GM18499 (cell line): Measurements from ENCODE around the gene CCDC78.
"Not testable (repeated sequence)": the region's sequence is repeated elsewhere in the genome, so short reads cannot be mapped to it uniquely, and the experiment has no call there.

Source experiments
- ATAC-seq: cut with Tn5 transposase; IDR thresholded peaks from one replicate; pipeline ENCODE4 v1.9.1; 2021; ENCODE audit warnings: moderate number of reproducible peaks; ENCODE audit not compliant: insufficient read depth, unreplicated experiment

CCDC78 gene

DNA sequence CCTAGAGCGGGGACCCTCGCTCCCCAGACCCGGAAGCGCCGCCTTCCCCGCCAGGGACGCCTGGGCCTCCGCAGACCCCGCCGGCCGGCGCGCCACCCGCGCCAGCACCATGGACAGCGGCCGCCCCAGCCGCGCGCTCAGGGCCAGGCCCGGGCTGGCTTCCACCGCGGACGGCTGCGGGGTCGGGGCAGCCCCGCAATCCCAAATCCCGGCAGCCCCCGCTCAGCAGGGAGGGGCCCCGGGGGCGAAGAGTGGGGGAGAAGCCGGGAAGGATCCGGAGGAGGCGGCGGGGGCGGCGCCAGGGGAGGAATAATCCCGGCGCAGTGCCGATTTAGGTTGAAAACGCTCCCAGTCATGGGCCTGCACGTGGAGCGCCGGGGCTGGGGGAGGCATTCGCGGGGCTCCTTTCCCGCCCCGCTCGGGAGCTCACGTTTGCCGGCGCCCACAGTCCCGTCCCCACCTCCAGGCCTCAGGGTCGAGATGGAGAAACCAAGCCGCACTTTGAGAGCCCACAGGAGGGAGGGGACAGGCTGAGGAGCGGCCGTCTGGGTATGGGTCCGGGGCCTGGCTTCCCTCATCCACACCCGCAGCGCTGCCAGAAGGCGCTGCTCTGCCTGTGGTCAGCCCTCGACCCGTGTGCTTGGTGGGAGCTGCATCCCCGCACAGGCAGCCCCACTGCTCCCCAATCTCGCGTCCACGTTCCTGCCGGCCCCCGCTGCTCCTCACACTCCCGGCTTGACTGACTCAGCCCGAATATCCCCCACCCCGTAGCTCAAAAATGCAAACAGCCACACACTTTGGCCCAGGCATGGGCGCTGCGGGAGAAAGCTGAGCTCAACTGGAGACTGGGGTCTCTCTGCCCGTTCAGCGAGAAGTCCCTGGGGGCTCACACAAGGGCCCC is 25.3 kb downstream of the CCDC78 start:
- ATAC-seq: no peak

- ATAC-seq: no peak
Measured at GRCh38 chr16:698911-699671, 27.2 kb downstream of the CCDC78 start.

- ATAC-seq: no peak
Measured at GRCh38 chr16:695355-696089, 30.7 kb downstream of the CCDC78 start.

GRCh38 chr16:694863-695354 is 31.3 kb downstream of the CCDC78 start:
- ATAC-seq: no peak

GRCh38 chr16:694187-694862 is 31.9 kb downstream of the CCDC78 start:
- no peak for ATAC-seq

GRCh38 chr16:693766-694165 is 32.5 kb downstream of the CCDC78 start:
- no peak for ATAC-seq

DNA sequence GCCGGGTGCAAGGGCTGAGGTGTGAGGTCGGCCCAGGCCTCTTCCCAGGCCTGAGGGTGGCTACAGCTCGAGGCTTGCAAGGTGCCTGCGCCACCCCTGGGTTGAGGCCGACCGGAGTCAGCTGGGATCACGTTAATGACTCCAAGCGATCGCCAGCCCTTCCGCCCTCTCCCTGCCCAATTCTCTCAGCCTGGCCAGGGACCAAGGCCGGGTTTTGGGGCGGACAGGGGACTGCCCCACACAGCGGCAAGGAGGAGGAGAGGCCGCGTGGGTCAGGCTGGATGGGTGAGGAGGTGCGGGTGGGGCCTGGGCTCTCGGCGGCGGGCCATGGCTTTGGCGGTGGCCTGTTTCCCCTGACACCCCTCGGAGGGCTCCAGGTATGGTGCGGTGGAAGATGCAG is 32.9 kb downstream of the CCDC78 start:
- ATAC-seq: no peak

DNA sequence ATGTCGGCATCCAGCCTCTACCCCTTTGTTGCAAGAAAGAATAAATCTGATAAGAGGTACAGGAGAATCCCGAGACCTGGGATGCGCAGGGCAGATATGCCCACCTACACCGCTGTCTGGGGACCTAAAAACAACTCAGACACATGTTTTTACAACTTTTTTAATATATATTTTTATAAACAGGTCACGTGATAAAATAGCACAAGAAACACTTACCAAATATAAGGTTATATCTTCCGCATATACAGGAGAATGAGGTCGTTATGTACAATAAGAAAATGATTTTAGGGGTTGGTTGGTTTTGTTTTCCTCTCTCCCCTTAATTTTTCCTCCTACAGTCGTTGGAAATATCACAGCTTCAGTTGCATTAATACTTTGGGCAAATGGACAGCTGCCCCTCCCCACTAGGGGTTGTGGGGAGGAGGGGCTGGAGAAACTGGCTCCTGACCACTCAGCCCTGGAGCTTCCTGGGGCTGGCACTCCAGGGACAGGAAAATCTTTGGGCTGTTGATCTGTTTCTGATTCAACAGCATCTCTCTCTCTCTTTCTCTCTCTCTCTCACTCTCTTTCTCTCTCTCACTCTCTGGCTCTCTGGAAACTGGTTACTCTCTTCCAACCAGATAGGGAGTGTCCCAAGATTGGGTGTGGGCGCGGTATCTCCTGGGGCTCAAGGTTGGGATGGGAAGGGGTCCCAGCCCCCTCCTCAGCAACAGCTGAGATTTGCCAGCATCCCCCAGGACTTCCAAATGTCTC is 33.7 kb downstream of the CCDC78 start:
- ATAC-seq: no peak

DNA sequence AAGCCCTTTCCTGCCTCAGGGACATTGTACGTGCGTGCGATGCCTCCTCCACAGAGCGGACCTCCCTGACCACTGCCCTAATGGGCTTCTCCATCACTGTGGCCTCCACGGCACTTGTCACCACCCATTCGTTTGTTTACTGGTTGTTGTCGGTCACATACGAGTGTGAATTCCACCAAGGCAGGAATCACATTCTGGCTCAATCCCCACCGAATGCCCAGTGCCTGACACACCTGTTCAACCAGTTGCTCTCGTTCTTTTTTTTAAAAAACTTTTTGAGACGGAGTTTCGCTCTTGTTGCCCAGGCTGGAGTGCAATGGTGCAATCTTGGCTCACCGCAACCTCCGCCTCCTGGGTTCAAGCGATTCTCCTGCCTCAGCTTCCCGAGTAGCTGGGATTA is 35.0 kb downstream of the CCDC78 start:
- ATAC-seq: not testable (repeated sequence)

DNA sequence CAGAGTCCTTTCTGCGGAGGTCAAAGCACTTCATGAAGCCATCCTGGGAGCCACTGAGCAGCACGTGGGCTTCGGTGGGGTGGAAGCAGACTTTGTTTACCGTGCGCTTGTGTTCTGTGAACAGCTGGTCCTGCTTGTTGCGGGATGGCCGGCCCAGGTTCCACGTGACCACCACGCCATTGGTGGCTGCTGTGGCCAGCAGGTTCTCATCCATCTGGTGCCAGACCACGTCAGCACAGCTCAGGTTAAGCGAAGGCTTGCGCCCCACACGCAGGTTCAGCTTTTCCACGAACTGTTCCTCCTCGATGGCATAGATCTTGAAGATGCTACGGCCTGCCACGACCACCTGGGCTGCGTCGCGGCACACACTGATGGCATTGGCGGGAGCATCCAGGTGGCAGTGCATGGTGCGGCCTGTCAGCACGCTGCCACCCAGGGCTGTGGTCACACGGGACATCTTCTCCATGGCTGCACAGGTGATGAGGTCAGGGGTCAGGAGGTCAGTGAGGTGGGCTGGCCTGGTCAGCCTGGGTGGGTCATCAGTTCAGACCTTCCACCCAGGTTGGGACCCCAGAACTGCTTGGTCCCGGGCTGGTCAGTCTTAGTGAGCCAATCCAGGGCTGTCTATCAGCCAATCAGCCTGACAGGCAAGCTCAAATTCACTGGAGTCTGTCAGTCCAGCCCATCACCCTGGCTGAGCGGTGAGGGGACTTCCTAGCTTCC is 36.9 kb downstream of the CCDC78 start:
- ATAC-seq: no peak

- no peak for ATAC-seq
Measured at GRCh38 chr16:687499-687898, 38.7 kb downstream of the CCDC78 start.

DNA sequence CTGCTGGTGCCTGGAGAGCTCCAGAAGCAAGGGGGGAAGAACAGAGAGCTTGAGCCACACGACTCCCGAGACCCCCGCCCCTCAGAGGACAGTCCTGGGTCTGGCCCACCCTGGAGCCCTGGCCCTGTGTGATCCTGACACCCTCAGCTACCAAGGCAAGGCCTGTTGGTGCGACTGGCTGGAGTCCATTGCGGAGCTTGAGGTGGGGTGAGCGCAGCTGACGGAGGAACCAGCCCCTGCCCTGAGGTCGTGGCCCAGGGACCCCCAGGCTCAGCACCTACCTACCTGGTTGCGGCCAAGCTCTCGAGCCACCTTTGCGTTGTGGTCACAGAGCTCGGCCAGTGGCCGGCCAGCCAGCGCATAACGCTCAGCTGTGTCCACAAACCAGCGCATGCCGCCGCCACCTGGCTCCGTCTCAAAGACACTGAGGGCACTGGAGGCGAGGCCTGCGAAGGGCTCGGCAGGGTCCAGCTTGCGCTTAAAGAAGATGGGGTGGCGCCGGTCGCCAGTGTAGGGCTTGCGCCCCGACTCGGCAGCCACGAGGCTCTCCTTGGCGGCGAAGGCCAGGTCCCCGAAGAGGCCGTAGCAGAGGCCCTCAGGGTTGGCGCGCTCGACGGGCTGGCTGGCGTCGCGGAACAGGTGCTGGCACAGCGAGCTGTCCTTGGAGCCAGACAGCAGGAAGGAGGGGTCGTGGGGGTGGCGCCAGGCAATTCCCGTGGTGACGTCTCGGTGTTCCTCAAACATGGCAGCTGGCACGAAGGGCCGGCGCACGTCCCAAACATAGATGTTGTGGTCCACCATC is 39.6 kb downstream of the CCDC78 start:
- no peak for ATAC-seq

DNA sequence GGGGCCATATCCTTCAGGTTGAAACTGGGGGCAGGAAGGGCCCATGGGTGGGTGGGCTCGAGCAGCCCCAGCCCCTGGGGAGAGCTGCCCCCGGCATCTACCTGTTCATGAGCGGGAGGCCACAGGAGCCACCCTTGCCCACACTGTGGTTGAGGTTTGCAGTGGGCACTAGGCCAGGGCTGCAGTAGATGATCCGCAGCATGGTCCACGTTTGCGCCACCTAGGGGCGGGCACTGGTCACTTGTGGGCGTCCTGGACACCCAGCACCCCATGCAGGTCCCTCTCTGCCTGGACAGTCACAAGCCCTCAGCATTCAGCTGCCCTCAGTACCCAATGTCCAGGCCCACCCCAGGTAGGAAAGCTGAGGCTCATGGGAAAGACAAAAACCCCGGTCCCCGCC is 40.3 kb downstream of the CCDC78 start:
- no peak for ATAC-seq

GRCh38 chr16:684961-685696 is 41.1 kb downstream of the CCDC78 start:
- ATAC-seq: no peak

DNA sequence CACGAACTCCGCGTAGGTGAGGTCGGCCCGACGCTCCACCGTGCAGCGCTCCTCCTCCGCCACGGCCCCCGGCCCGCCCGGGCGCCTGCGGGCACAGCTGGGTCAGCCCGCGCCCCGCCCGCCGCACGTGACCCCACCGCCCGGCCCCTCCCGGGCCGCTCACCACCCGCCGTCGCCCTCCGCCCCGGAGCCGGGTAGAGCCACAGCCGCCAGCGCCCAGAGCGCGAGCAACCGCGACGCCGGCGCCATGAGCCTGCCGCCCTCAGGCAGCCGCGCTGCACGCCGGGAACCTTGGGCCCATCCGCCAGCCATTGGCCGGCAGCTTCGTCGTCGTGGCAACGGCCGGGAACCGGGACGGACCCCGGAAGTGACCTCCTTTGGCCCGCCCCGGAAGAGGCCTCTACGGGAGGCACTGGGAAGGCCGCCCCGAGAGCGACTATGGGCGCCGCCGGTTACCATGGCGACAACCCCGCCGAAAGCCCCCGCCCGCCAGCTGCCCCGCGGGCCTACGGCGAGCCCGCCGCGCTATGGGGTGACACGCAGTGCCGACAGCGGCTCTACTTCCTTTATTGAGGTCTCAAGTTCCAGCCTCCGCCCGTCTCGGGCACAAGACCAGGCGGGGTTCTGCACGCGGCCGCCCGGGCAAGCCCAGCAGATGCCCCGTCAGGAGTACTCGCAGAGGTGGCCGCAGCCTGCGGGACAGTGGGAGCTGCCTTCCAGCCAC is 42.0 kb downstream of the CCDC78 start, which contains the start of gene JMJD8:
TSS of gene JMJD8 (minus strand) at position 264 of the 724 bp plus-strand sequence. CDS start at position 249, 15 bp downstream.
- peak; percentile 59 for ATAC-seq

DNA sequence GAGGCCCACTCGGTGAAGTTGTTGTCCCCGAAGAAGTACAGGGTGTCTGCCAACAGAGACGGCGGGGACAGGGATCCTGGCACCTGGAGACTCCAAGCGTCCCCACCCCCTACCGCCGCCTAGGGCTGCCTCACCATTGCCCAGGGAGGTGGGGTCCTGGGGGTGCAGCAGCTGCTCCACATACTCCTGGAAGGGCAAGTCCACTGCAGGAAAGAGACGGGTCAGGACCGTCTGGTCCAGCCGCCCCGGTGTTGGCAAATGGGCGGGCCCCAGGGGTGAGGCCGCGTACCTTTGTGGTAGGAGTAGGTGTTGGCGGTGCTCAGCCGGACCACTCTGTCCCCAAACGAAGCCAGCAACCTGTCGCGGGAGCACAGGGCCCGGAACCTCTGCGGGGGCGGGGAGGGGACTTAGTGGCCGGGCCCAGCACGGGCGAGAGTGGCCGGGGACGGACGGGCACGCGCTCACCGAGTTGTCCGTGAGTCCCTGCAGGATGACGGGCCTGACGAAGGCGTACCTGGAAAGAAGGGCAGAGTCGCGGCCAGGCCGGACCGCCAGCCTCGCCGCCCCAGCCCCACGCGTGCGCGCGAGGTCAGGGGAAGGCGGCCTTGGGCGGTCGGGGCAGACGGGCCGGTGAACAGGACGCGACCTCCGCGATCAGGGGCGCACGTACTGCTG is 42.7 kb downstream of the CCDC78 start:
- ATAC-seq: no peak
